GM08714 (cell line): ENCODE measurements around the gene ADGRV1.

Source experiments
- H3K4me3 ChIP-seq: fragments of 200-500 bp; sonication (Bioruptor generic); 2 replicates; pipeline ENCODE4 v1.5.1; 2014; ENCODE audit warnings: mild to moderate bottlenecking, low read length, inconsistent platforms
- ZNF274 ChIP-seq: IDR thresholded peaks from 2 replicates; pipeline ENCODE4 v1.6.1; 2012; ENCODE audit warnings: mild to moderate bottlenecking, low read depth, low read length

ADGRV1 gene

GRCh38 chr5:90854169-90854568 is 295.6 kb downstream of the ADGRV1 start:
- no peak overlapping the region for H3K4me3 ChIP-seq
- TF ChIP-seq ZNF274, result no peak

- no peak for TF ChIP-seq ZNF274
- H3K4me3 ChIP-seq, result no peak overlapping the region
Observed at GRCh38 chr5:90855296-90856010, 296.9 kb downstream of the ADGRV1 start.

- no peak for TF ChIP-seq ZNF274
- H3K4me3 ChIP-seq, result no peak overlapping the region
Observed at GRCh38 chr5:90861843-90862586, 303.4 kb downstream of the ADGRV1 start.

GRCh38 chr5:90865180-90865579 is 306.6 kb downstream of the ADGRV1 start:
- TF ChIP-seq ZNF274, result no peak

GRCh38 chr5:90866333-90866732 is 307.7 kb downstream of the ADGRV1 start:
- TF ChIP-seq ZNF274, result no peak
- no peak overlapping the region for H3K4me3 ChIP-seq

More at GRCh38 chr5:90865180-90865579, 306.6 kb downstream of the ADGRV1 start:
- H3K4me3 ChIP-seq, result no peak overlapping the region

GRCh38 chr5:90866915-90867731 is 308.5 kb downstream of the ADGRV1 start:
- no peak overlapping the region for H3K4me3 ChIP-seq
- TF ChIP-seq ZNF274, result no peak

GRCh38 chr5:90868799-90869198 is 310.2 kb downstream of the ADGRV1 start:
- no peak for TF ChIP-seq ZNF274
- no peak overlapping the region for H3K4me3 ChIP-seq

GRCh38 chr5:90871391-90871991 is 312.9 kb downstream of the ADGRV1 start:
- no peak for TF ChIP-seq ZNF274
- no peak overlapping the region for H3K4me3 ChIP-seq

- no peak for TF ChIP-seq ZNF274
- no peak overlapping the region for H3K4me3 ChIP-seq
Observed at GRCh38 chr5:90873033-90873517, 314.5 kb downstream of the ADGRV1 start.

GRCh38 chr5:90874066-90874465 is 315.5 kb downstream of the ADGRV1 start:
- H3K4me3 ChIP-seq, result no peak overlapping the region
- no peak for TF ChIP-seq ZNF274

GRCh38 chr5:90875456-90875855 is 316.9 kb downstream of the ADGRV1 start:
- TF ChIP-seq ZNF274, result no peak
- no peak overlapping the region for H3K4me3 ChIP-seq

- no peak overlapping the region for H3K4me3 ChIP-seq
- no peak for TF ChIP-seq ZNF274
Observed at GRCh38 chr5:90876366-90876765, 317.8 kb downstream of the ADGRV1 start.

- no peak for TF ChIP-seq ZNF274
Observed at GRCh38 chr5:90877049-90877448, 318.5 kb downstream of the ADGRV1 start.

GRCh38 chr5:90878081-90878480 is 319.5 kb downstream of the ADGRV1 start:
- no peak overlapping the region for H3K4me3 ChIP-seq
- no peak for TF ChIP-seq ZNF274

More at GRCh38 chr5:90877049-90877448, 318.5 kb downstream of the ADGRV1 start:
- no peak overlapping the region for H3K4me3 ChIP-seq
